ENCODE data around the gene ZBTB34.
"Not testable (repeated sequence)": the region's sequence is repeated elsewhere in the genome, so short reads cannot be mapped to it uniquely, and the experiment has no call there.

ZBTB34 gene

GRCh38 chr9:126860077-126860756, at the start of gene ZBTB34:
TSS of gene ZBTB34 (plus strand) at chr9:126860639. CDS start at chr9:126879400, 18,761 bp downstream.
- DNase-seq (ENCODE audit: low read depth, low spot score): peak; percentile 81

- DNase-seq (ENCODE audit: low read depth, low spot score): no peak
Measured at GRCh38 chr9:126813072-126813471, 47.4 kb upstream of the ZBTB34 start.

GRCh38 chr9:126814091-126814490, 46.3 kb upstream of the ZBTB34 start:
- no peak for DNase-seq (ENCODE audit: low read depth, low spot score)

- not testable (repeated sequence) for DNase-seq (ENCODE audit: low read depth, low spot score)
Measured at GRCh38 chr9:126817615-126818014, 42.8 kb upstream of the ZBTB34 start.

GRCh38 chr9:126818482-126818881, 42.0 kb upstream of the ZBTB34 start:
- DNase-seq (ENCODE audit: low read depth, low spot score): no peak

GRCh38 chr9:126819482-126819881, 41.0 kb upstream of the ZBTB34 start:
- no peak for DNase-seq (ENCODE audit: low read depth, low spot score)

GRCh38 chr9:126822278-126822677, 38.2 kb upstream of the ZBTB34 start:
- peak; percentile 25 for DNase-seq (ENCODE audit: low read depth, low spot score)

- no peak for DNase-seq (ENCODE audit: low read depth, low spot score)
Measured at GRCh38 chr9:126822873-126823272, 37.6 kb upstream of the ZBTB34 start.

GRCh38 chr9:126824052-126824451, 36.4 kb upstream of the ZBTB34 start:
- DNase-seq (ENCODE audit: low read depth, low spot score): not testable (repeated sequence)

- DNase-seq (ENCODE audit: low read depth, low spot score): no peak
Measured at GRCh38 chr9:126827227-126827626, 33.2 kb upstream of the ZBTB34 start.

- DNase-seq (ENCODE audit: low read depth, low spot score): no peak
Measured at GRCh38 chr9:126829035-126829434, 31.4 kb upstream of the ZBTB34 start.

GRCh38 chr9:126830827-126831226, 29.6 kb upstream of the ZBTB34 start:
- DNase-seq (ENCODE audit: low read depth, low spot score): no peak

- DNase-seq (ENCODE audit: low read depth, low spot score): no peak
Measured at GRCh38 chr9:126832440-126832839, 28.0 kb upstream of the ZBTB34 start.

- no peak for DNase-seq (ENCODE audit: low read depth, low spot score)
Measured at GRCh38 chr9:126833020-126833419, 27.4 kb upstream of the ZBTB34 start.

GRCh38 chr9:126833710-126834345, 26.6 kb upstream of the ZBTB34 start:
- DNase-seq (ENCODE audit: low read depth, low spot score): no peak

- DNase-seq (ENCODE audit: low read depth, low spot score): no peak
Measured at GRCh38 chr9:126834672-126835071, 25.8 kb upstream of the ZBTB34 start.

- DNase-seq (ENCODE audit: low read depth, low spot score): peak; percentile 52
Measured at GRCh38 chr9:126836216-126836615, 24.2 kb upstream of the ZBTB34 start.

- DNase-seq (ENCODE audit: low read depth, low spot score): no peak
Measured at GRCh38 chr9:126838055-126838811, 22.2 kb upstream of the ZBTB34 start.

- DNase-seq (ENCODE audit: low read depth, low spot score): no peak
Measured at GRCh38 chr9:126838895-126839294, 21.5 kb upstream of the ZBTB34 start.

- no peak for DNase-seq (ENCODE audit: low read depth, low spot score)
Measured at GRCh38 chr9:126839301-126839700, 21.1 kb upstream of the ZBTB34 start.

GRCh38 chr9:126842220-126842842, 18.1 kb upstream of the ZBTB34 start:
- DNase-seq (ENCODE audit: low read depth, low spot score): no peak
